NB4 (cell line): ENCODE data around the gene THBS3.

Experiments used
- MYC ChIP-seq: IDR thresholded peaks from 2 replicates; pipeline ENCODE4 v1.6.1; 2011; ENCODE audit warnings: low read depth, low read length
- POLR2A ChIP-seq: IDR thresholded peaks from 2 replicates; pipeline ENCODE4 v1.6.1; 2011; ENCODE audit warnings: mild to moderate bottlenecking; ENCODE audit not compliant: insufficient read length; ENCODE audit errors: extremely low read depth
- TF ChIP-seq, protein P1 (sequence below): IDR thresholded peaks from one replicate; pipeline ENCODE4 v1.5.1; 2012; ENCODE audit warnings: low read depth, low read length
- TF ChIP-seq, protein P2 (sequence below): IDR thresholded peaks from 2 replicates; pipeline ENCODE4 v1.6.1; 2011; ENCODE audit warnings: low read depth, low read length

DNA sequence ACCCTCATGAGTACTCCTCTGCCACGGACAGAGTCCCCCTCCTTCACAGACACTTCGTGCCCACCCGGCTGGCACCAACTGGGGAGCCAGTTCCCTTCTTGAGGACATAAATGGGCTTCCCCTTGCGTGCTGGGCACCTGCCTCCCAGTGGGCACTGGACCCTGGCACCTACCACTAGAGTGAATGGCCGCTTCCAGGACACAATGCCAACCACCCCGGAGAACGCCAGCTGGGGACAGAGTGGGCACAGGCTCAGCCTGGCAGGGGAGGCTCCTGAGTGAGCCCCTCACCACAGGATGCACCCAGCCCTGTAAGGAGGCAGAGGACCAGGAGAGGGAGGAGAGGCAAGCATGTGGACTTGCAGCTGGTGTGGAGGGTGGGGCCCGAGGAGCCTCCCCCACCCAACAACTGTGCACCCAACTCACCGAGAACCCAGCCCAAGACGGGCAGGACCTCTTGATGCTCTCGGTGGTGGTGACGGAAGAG is 46.6 kb upstream of the THBS3 start:
- TF ChIP-seq, protein P1, sequence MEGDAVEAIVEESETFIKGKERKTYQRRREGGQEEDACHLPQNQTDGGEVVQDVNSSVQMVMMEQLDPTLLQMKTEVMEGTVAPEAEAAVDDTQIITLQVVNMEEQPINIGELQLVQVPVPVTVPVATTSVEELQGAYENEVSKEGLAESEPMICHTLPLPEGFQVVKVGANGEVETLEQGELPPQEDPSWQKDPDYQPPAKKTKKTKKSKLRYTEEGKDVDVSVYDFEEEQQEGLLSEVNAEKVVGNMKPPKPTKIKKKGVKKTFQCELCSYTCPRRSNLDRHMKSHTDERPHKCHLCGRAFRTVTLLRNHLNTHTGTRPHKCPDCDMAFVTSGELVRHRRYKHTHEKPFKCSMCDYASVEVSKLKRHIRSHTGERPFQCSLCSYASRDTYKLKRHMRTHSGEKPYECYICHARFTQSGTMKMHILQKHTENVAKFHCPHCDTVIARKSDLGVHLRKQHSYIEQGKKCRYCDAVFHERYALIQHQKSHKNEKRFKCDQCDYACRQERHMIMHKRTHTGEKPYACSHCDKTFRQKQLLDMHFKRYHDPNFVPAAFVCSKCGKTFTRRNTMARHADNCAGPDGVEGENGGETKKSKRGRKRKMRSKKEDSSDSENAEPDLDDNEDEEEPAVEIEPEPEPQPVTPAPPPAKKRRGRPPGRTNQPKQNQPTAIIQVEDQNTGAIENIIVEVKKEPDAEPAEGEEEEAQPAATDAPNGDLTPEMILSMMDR: no peak
- TF ChIP-seq POLR2A (no peak), MYC (no peak)
- TF ChIP-seq, protein P2, sequence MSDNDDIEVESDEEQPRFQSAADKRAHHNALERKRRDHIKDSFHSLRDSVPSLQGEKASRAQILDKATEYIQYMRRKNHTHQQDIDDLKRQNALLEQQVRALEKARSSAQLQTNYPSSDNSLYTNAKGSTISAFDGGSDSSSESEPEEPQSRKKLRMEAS: no peak
